ENCODE data around the gene VPS8. TPM values are rescaled to one million over a fixed set of nuclear protein-coding genes. Genes with fewer than 3 reads are reported as not detected.

Gene VPS8
- total and polyA plus RNA-seq, 11 donors = 15.7 to 122 (median 74.3) TPM

DNA sequence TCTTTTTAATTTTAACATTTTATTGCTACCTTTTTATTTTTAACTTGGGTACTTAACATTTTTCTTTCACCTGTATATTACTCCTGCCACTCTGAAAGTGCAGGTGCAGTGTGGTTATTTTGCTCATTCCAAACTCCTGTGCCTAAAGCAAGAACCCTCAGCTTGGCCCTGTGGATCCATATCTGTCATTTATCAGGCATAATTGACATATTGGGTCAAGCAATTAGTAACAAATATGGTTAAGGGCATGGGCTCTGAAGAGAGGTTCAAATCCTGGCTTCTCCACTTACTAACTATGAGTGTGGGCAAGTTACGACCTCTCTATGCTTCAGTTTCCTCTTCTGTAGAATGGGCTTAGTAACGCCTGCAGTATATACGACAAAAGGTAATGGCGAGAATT lies 9.8 kb upstream of the VPS8 start:
- WGBS, 4 donors = 83 to 97% (median 94%) methylated on average over 4 of the region's 4 CpGs
- intact Hi-C loops (cut with DNase I) = no loop called here

DNA sequence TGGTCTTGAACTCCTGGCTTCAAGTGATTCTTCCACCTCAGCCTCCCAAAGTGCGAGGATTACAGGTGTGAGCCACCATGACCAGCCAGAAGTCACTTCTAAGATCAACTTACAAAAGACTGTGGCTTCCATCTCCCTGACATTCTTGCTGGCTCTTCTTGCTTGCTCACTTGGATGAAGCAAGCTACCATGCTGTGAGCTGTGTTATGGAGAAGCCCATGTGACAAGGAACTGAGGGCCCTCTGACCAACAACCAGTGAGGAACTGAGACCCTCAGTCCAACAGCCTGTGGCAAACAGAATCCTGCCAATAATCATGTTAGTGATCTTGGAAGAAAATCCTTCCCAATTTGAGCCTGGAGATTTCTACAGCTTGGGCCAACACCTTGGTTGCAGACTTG lies 7.2 kb upstream of the VPS8 start:
- no peaks in the 10 kb centered on the region for H3K9me3 ChIP-seq
- 96 to 100% (median 99%) methylated on average over 1 of the region's 1 CpG for WGBS, 4 donors
- H3K27ac ChIP-seq = peak overlapping the region in 2 of 12 donors; percentile 27 to 84
- peaks cover 0 to 28% (median 5%) of the 10 kb centered on the region in 12 donors for H3K4me1 ChIP-seq
- H3K4me3 ChIP-seq = no peak overlapping the region
- H3K36me3 ChIP-seq = no peaks in the 10 kb centered on the region
- H3K27me3 ChIP-seq = peaks cover 0 to 8% (median 0%) of the 10 kb centered on the region in 9 donors
- no peak for TF ChIP-seq POLR2A (IDR thresholded peaks at IDR 0.05)
- TF ChIP-seq, protein P1, sequence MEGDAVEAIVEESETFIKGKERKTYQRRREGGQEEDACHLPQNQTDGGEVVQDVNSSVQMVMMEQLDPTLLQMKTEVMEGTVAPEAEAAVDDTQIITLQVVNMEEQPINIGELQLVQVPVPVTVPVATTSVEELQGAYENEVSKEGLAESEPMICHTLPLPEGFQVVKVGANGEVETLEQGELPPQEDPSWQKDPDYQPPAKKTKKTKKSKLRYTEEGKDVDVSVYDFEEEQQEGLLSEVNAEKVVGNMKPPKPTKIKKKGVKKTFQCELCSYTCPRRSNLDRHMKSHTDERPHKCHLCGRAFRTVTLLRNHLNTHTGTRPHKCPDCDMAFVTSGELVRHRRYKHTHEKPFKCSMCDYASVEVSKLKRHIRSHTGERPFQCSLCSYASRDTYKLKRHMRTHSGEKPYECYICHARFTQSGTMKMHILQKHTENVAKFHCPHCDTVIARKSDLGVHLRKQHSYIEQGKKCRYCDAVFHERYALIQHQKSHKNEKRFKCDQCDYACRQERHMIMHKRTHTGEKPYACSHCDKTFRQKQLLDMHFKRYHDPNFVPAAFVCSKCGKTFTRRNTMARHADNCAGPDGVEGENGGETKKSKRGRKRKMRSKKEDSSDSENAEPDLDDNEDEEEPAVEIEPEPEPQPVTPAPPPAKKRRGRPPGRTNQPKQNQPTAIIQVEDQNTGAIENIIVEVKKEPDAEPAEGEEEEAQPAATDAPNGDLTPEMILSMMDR (IDR thresholded peaks at IDR 0.05) = no peak
- intact Hi-C loops (cut with DNase I) = no loop called here
- no peak for ATAC-seq
- no peak for DNase-seq

More for the DNA sequence above, 9.8 kb upstream of the VPS8 start:
- Histone ChIP-seq H3K36me3 (no peaks in the 10 kb centered on the region), H3K27me3 (peaks cover 0 to 13% (median 0%) of the 10 kb centered on the region in 9 donors), H3K4me3 (no peak overlapping the region), H3K27ac (no peak overlapping the region), H3K9me3 (no peaks in the 10 kb centered on the region), H3K4me1 (peaks cover 0 to 28% (median 5%) of the 10 kb centered on the region in 12 donors)
- TF ChIP-seq POLR2A (IDR thresholded peaks at IDR 0.05) = no peak
- TF ChIP-seq, protein P1 (IDR thresholded peaks at IDR 0.05) = no peak
- no peak for DNase-seq
- ATAC-seq = no peak

DNA sequence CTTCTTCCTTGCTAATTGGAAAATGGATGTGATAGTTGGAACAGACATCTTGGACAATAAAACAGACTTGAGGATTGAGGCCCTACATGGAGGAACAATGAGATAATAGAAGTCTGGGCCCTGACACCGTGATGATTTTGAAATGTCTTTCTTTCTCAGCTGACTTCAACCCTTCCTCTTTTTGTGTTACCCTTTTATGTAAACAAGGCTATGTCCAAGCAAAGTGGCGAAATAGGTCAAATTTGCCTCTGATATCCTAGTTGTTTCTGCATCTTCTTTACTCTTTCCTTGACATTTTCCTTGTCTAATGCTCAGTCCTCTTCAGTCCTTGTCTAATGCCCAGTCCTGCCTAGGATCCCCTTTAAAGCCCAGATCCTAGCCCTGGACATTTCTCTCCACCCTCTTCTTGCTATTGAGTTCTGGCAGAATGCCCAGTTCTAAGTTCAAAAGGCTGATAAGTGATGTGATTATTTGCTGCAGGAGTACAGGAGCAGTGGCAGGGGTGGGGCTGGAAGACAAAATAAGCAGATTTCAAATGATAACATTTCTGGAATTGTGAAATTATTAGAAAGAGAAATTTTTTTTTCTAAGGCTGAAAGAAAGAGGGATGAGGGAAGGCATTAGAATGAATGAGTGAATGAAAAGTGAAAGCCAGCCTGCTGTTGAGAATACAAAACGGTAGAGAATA lies 6.5 kb upstream of the VPS8 start:
- Histone ChIP-seq H3K9me3 (no peaks in the 10 kb centered on the region), H3K4me1 (peaks cover 0 to 28% (median 5%) of the 10 kb centered on the region in 12 donors), H3K27ac (peak overlapping the region in 3 of 12 donors; percentile 4 to 84 (median 27)), H3K36me3 (no peaks in the 10 kb centered on the region), H3K27me3 (peaks cover 0 to 5% (median 0%) of the 10 kb centered on the region in 9 donors), H3K4me3 (no peak overlapping the region)
- DNase-seq = no peak
- peak; percentile 25 to 37 (median 33) for ATAC-seq
- intact Hi-C loops (cut with DNase I) = no loop called here
- 58 to 72% (median 62%) methylated on average over 3 of the region's 3 CpGs for WGBS, 4 donors
- TF ChIP-seq POLR2A (IDR thresholded peaks at IDR 0.05) = no peak
- TF ChIP-seq, protein P1 (IDR thresholded peaks at IDR 0.05) = no peak

DNA sequence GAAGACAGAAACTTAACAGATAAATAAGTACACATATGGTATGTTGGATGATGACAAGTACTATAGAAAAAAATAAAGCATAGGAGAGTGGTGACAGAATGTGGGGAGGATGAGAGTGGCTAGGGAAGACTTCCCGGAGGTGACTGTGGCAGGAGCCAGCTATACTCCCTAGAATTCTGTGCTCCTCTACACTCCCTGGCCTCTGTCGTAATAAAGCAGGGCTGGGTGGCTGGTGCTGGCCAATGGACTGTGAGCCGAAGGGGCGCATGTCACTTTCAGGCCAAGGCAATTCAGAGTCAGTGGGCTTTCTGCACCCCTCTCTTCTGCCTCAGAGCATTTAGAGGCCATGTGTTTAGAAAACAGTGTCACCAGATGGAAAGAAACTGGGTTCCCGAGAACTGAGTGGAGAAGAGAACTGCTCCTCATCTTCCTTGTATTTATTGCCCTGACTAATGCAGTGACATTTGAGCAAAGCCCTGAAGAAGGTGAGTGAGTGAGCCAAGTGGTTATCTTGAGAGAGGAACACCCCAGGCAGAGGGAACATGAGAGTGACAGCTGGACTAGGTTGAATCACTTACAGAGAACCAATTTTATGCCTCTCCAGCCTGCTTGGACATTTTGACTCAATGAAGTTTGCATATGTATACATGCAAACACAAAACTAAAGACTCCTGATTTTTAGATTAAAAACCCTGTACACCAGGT lies 5.2 kb upstream of the VPS8 start:
- no peak overlapping the region for H3K4me3 ChIP-seq
- 70 to 85% (median 76%) methylated on average over 5 of the region's 5 CpGs for WGBS, 4 donors
- ATAC-seq (peak; percentile 27 to 74 (median 56)), DNase-seq (no peak)
- no peaks in the 10 kb centered on the region for H3K9me3 ChIP-seq
- intact Hi-C loops (cut with DNase I) = no loop called here
- H3K27me3 ChIP-seq = peaks cover 0 to 5% (median 0%) of the 10 kb centered on the region in 9 donors
- no peaks in the 10 kb centered on the region for H3K36me3 ChIP-seq
- H3K4me1 ChIP-seq = peaks cover 0 to 34% (median 8%) of the 10 kb centered on the region in 12 donors
- TF ChIP-seq POLR2A (IDR thresholded peaks at IDR 0.05) = no peak
- H3K27ac ChIP-seq = peak overlapping the region in 3 of 12 donors; percentile 28 to 84 (median 60)

Measured in heart left ventricle (tissue), 16 donors.